Measurements from ENCODE around the gene NFE2L1.

- TF ChIP-seq CTCF (IDR thresholded peaks at IDR 0.05) (no peak), ELF1 (IDR thresholded peaks at IDR 0.05) (no peak), MAX (IDR thresholded peaks at IDR 0.05; ENCODE audit: low read depth) (no peak), SMC3 (IDR thresholded peaks at IDR 0.05; ENCODE audit: low read depth, low read length) (no peak), USF2 (IDR thresholded peaks at IDR 0.05; ENCODE audit: borderline replicate concordance, low read depth, low read length) (no peak), YY1 (IDR thresholded peaks at IDR 0.05; ENCODE audit: low read depth) (no peak), PBX3 (IDR thresholded peaks at IDR 0.05) (no peak), RXRA (IDR thresholded peaks at IDR 0.05; ENCODE audit: borderline replicate concordance, low read depth) (no peak)
Measured at GRCh38 chr17:48053758-48054237, 5.6 kb downstream of the NFE2L1 start.

Data from SK-N-SH (cell line).